GM03348 (cell line): Measurements from ENCODE around the gene RPLP1.
"Not testable (repeated sequence)": the region's sequence is repeated elsewhere in the genome, so short reads cannot be mapped to it uniquely, and the experiment has no call there.

Source experiments
- DNase-seq: peaks from one replicate; pipeline ENCODE4 v3.0.0; 2012; ENCODE audit warnings: low spot score

The RPLP1 gene

GRCh38 chr15:69439623-69440022 is 13.0 kb upstream of the RPLP1 start:
- DNase-seq = no peak

- no peak for DNase-seq
Observed at GRCh38 chr15:69443032-69443611, 9.5 kb upstream of the RPLP1 start.

- DNase-seq = no peak
Observed at GRCh38 chr15:69444686-69445085, 7.9 kb upstream of the RPLP1 start.

GRCh38 chr15:69446953-69447352 is 5.7 kb upstream of the RPLP1 start:
- DNase-seq = no peak

- DNase-seq = not testable (repeated sequence)
Observed at GRCh38 chr15:69450221-69450620, 2.4 kb upstream of the RPLP1 start.

- no peak for DNase-seq
Observed at GRCh38 chr15:69450968-69451695, 1.5 kb upstream of the RPLP1 start.

GRCh38 chr15:69451951-69452691 is 497 bp upstream of the RPLP1 start:
- peak; percentile 20 for DNase-seq

- DNase-seq = no peak
Observed at GRCh38 chr15:69454953-69455352, 2.3 kb downstream of the RPLP1 start.

- no peak for DNase-seq
Observed at GRCh38 chr15:69456208-69457166, 3.9 kb downstream of the RPLP1 start.

GRCh38 chr15:69457304-69458280 is 5.0 kb downstream of the RPLP1 start:
- DNase-seq = no peak

- DNase-seq = no peak
Observed at GRCh38 chr15:69459066-69459465, 6.4 kb downstream of the RPLP1 start.

- no peak for DNase-seq
Observed at GRCh38 chr15:69460481-69460880, 7.9 kb downstream of the RPLP1 start.

GRCh38 chr15:69462030-69462492 is 9.4 kb downstream of the RPLP1 start:
- DNase-seq = no peak

- DNase-seq = peak; percentile 98
Observed at GRCh38 chr15:69462493-69463181, 10.0 kb downstream of the RPLP1 start.

- DNase-seq = peak; percentile 13
Observed at GRCh38 chr15:69463182-69463756, 10.7 kb downstream of the RPLP1 start.

- DNase-seq = no peak
Observed at GRCh38 chr15:69465253-69465652, 12.6 kb downstream of the RPLP1 start.

- DNase-seq = no peak
Observed at GRCh38 chr15:69466733-69467132, 14.1 kb downstream of the RPLP1 start.

- no peak for DNase-seq
Observed at GRCh38 chr15:69467636-69468035, 15.0 kb downstream of the RPLP1 start.

GRCh38 chr15:69468241-69469121 is 15.9 kb downstream of the RPLP1 start:
- no peak for DNase-seq
